HEK293 (cell line): ENCODE measurements around the gene MAML3.
A peak's percentile ranks its signal among the peaks of the same experiment; 100 is the strongest.

Source experiments
- CTCF ChIA-PET: fragments of 350-600 bp; formaldehyde crosslinking; extraction: SDS; loops from one replicate; lab custom pipeline; 2021; ENCODE audit warnings: antibody characterized with exemption; lab: Yijun Ruan, JAX
- POLR2A ChIA-PET: fragments of 300-600 bp; formaldehyde crosslinking; extraction: SDS; loops from one replicate; lab custom pipeline; 2020; ENCODE audit warnings: antibody characterized with exemption, inconsistent platforms; lab: Yijun Ruan, JAX
- H3K27ac ChIP-seq: fragments of 200-500 bp; sonication (Bioruptor generic); 2 replicates; pipeline ENCODE4 v1.5.1; 2014; ENCODE audit warnings: low read depth, low read length, control low read depth, inconsistent platforms; ENCODE audit errors: extremely low read depth
- H3K36me3 ChIP-seq, 2 experiments: fragments of 200-500 bp in 1 of 2; sonication (Bioruptor generic) in 1 of 2; 1 replicate in 1 of 2; 2 replicates in 1 of 2; pipeline ENCODE4 v1.5.1; 2014 to 2017; ENCODE audit warnings: inconsistent platforms in 2 of 2, low read length in 2 of 2; ENCODE audit not compliant: control insufficient read depth in 2 of 2, insufficient read depth in 1 of 2
- H3K4me1 ChIP-seq: fragments of 200-500 bp; sonication (Bioruptor generic); 2 replicates; pipeline ENCODE4 v1.5.1; 2014; ENCODE audit warnings: mild to moderate bottlenecking, low read length, inconsistent platforms; ENCODE audit not compliant: control insufficient read depth, insufficient read depth
- H3K4me3 ChIP-seq: 2 replicates; pipeline ENCODE4 v1.5.1; 2011; ENCODE audit warnings: low read depth, mild to moderate bottlenecking, control low read depth, low read length, moderate library complexity
- H3K9me3 ChIP-seq: fragments of 200-500 bp; sonication (Bioruptor generic); 2 replicates; pipeline ENCODE4 v1.5.1; 2014; ENCODE audit warnings: low read depth, low read length, inconsistent platforms; ENCODE audit not compliant: control insufficient read depth, insufficient read depth
- EGR2 ChIP-seq: fragments of 450-650 bp; formaldehyde crosslinking; IDR thresholded peaks from 2 replicates; pipeline ENCODE4 v1.5.1; 2016; ENCODE audit warnings: low read depth, missing biosample characterization, missing genetic modification characterization
- FEZF1 ChIP-seq: fragments of 450-650 bp; formaldehyde crosslinking; IDR thresholded peaks from 2 replicates; pipeline ENCODE4 v1.5.1; 2016; ENCODE audit warnings: missing biosample characterization, missing genetic modification characterization
- HOXD13 ChIP-seq: sonication (generic); formaldehyde crosslinking; IDR thresholded peaks from 2 replicates; pipeline ENCODE4 v1.8.0; 2022; ENCODE audit warnings: missing genetic modification reagents, borderline replicate concordance
- INSM2 ChIP-seq: fragments of 450-650 bp; formaldehyde crosslinking; IDR thresholded peaks from 2 replicates; pipeline ENCODE4 v1.5.1; 2016; ENCODE audit warnings: missing biosample characterization, missing genetic modification characterization
- KLF17 ChIP-seq: fragments of 450-650 bp; formaldehyde crosslinking; IDR thresholded peaks from 2 replicates; pipeline ENCODE4 v1.5.1; 2016; ENCODE audit warnings: missing biosample characterization, missing genetic modification characterization
- KLF7 ChIP-seq: fragments of 450-650 bp; formaldehyde crosslinking; IDR thresholded peaks from 2 replicates; pipeline ENCODE4 v1.5.1; 2016; ENCODE audit warnings: missing biosample characterization, missing genetic modification characterization, borderline replicate concordance
- SP3 ChIP-seq: fragments of 450-650 bp; formaldehyde crosslinking; IDR thresholded peaks from 2 replicates; pipeline ENCODE4 v1.5.1; 2016; ENCODE audit warnings: missing biosample characterization, missing genetic modification characterization
- YY1 ChIP-seq: fragments of 450-650 bp; formaldehyde crosslinking; IDR thresholded peaks from 2 replicates; pipeline ENCODE4 v1.5.1; 2018; ENCODE audit warnings: missing biosample characterization, missing genetic modification characterization
- ZBTB17 ChIP-seq: fragments of 450-650 bp; formaldehyde crosslinking; IDR thresholded peaks from 2 replicates; pipeline ENCODE4 v1.5.1; 2016; ENCODE audit warnings: missing biosample characterization, missing genetic modification characterization
- ZBTB20 ChIP-seq: fragments of 450-650 bp; formaldehyde crosslinking; IDR thresholded peaks from 2 replicates; pipeline ENCODE4 v1.5.1; 2016; ENCODE audit warnings: missing biosample characterization, missing genetic modification characterization
- ZFHX2 ChIP-seq: fragments of 450-650 bp; formaldehyde crosslinking; conservative IDR thresholded peaks from 2 replicates; pipeline ENCODE4 v1.5.1; 2016; ENCODE audit warnings: missing biosample characterization, missing genetic modification characterization
- ZIC2 ChIP-seq: fragments of 450-650 bp; formaldehyde crosslinking; IDR thresholded peaks from 2 replicates; pipeline ENCODE4 v1.5.1; 2016; ENCODE audit warnings: missing biosample characterization, missing genetic modification characterization
- ZNF174 ChIP-seq: fragments of 450-650 bp; formaldehyde crosslinking; IDR thresholded peaks from 2 replicates; pipeline ENCODE4 v1.5.0; 2017; ENCODE audit warnings: missing biosample characterization, mild to moderate bottlenecking, missing genetic modification characterization
- ZNF18 ChIP-seq: fragments of 450-650 bp; formaldehyde crosslinking; IDR thresholded peaks from 2 replicates; pipeline ENCODE4 v1.5.1; 2016; ENCODE audit warnings: missing biosample characterization, missing genetic modification characterization
- ZNF2 ChIP-seq: fragments of 450-650 bp; formaldehyde crosslinking; IDR thresholded peaks from 2 replicates; pipeline ENCODE4 v1.5.1; 2016; ENCODE audit warnings: missing biosample characterization, missing genetic modification characterization
- ZNF214 ChIP-seq: fragments of 450-650 bp; formaldehyde crosslinking; IDR thresholded peaks from 2 replicates; pipeline ENCODE4 v1.5.1; 2017; ENCODE audit warnings: missing biosample characterization, mild to moderate bottlenecking, missing genetic modification characterization, borderline replicate concordance
- ZNF223 ChIP-seq: fragments of 450-650 bp; formaldehyde crosslinking; IDR thresholded peaks from 2 replicates; pipeline ENCODE4 v1.5.1; 2016; ENCODE audit warnings: missing biosample characterization, missing genetic modification characterization
- ZNF311 ChIP-seq: fragments of 450-650 bp; formaldehyde crosslinking; IDR thresholded peaks from 2 replicates; pipeline ENCODE4 v1.5.1; 2017; ENCODE audit warnings: missing biosample characterization, missing genetic modification characterization, borderline replicate concordance
- ZNF335 ChIP-seq: fragments of 450-650 bp; formaldehyde crosslinking; conservative IDR thresholded peaks from 2 replicates; pipeline ENCODE4 v1.5.1; 2016; ENCODE audit warnings: missing biosample characterization, missing genetic modification characterization
- ZNF501 ChIP-seq: fragments of 450-650 bp; formaldehyde crosslinking; IDR thresholded peaks from 2 replicates; pipeline ENCODE4 v1.5.1; 2016; ENCODE audit warnings: missing biosample characterization, missing genetic modification characterization
- ZNF510 ChIP-seq: fragments of 450-650 bp; formaldehyde crosslinking; IDR thresholded peaks from 2 replicates; pipeline ENCODE4 v1.5.1; 2018; ENCODE audit warnings: mild to moderate bottlenecking, missing genetic modification characterization, missing biosample characterization; ENCODE audit not compliant: insufficient replicate concordance
- ZNF544 ChIP-seq: fragments of 450-650 bp; formaldehyde crosslinking; IDR thresholded peaks from 2 replicates; pipeline ENCODE4 v1.5.0; 2017; ENCODE audit warnings: missing biosample characterization, missing genetic modification characterization
- ZNF558 ChIP-seq: fragments of 450-650 bp; formaldehyde crosslinking; IDR thresholded peaks from 2 replicates; pipeline ENCODE4 v1.5.1; 2016; ENCODE audit warnings: missing biosample characterization, missing genetic modification characterization
- ZNF610 ChIP-seq: fragments of 450-650 bp; formaldehyde crosslinking; IDR thresholded peaks from 2 replicates; pipeline ENCODE4 v1.5.1; 2016; ENCODE audit warnings: missing biosample characterization, missing genetic modification characterization, borderline replicate concordance
- ZNF621 ChIP-seq: fragments of 450-650 bp; formaldehyde crosslinking; IDR thresholded peaks from 2 replicates; pipeline ENCODE4 v1.5.1; 2017; ENCODE audit warnings: missing biosample characterization, missing genetic modification characterization
- ZNF629 ChIP-seq: fragments of 450-650 bp; formaldehyde crosslinking; IDR thresholded peaks from 2 replicates; pipeline ENCODE4 v1.5.1; 2017; ENCODE audit warnings: missing biosample characterization, missing genetic modification characterization
- ZNF701 ChIP-seq: fragments of 450-650 bp; formaldehyde crosslinking; IDR thresholded peaks from 2 replicates; pipeline ENCODE4 v1.5.1; 2016; ENCODE audit warnings: missing biosample characterization, missing genetic modification characterization
- ZNF747 ChIP-seq: fragments of 450-650 bp; formaldehyde crosslinking; IDR thresholded peaks from 2 replicates; pipeline ENCODE4 v1.5.1; 2016; ENCODE audit warnings: missing biosample characterization, missing genetic modification characterization
- ZNF777 ChIP-seq: fragments of 450-650 bp; formaldehyde crosslinking; IDR thresholded peaks from 2 replicates; pipeline ENCODE4 v1.5.1; 2017; ENCODE audit warnings: missing biosample characterization, missing genetic modification characterization, borderline replicate concordance
- ZNF791 ChIP-seq: fragments of 450-650 bp; formaldehyde crosslinking; IDR thresholded peaks from 2 replicates; pipeline ENCODE4 v1.5.1; 2016; ENCODE audit warnings: missing biosample characterization, missing genetic modification characterization
- ZNF843 ChIP-seq: fragments of 450-650 bp; formaldehyde crosslinking; IDR thresholded peaks from 2 replicates; pipeline ENCODE4 v1.5.1; 2016; ENCODE audit warnings: missing biosample characterization, missing genetic modification characterization

Gene MAML3

GRCh38 chr4:139887962-139888735 is 265.8 kb downstream of the MAML3 start:
- no peaks in the 10 kb centered on the region for H3K9me3 ChIP-seq
- H3K36me3 ChIP-seq: no peaks in the 10 kb centered on the region
- POLR2A ChIA-PET: no interaction called here
- H3K4me3 ChIP-seq: no peak overlapping the region
- CTCF ChIA-PET: interaction anchor here (0.9 kb wide), 1 partner anchor 124 kb away, joined by 3 read pairs; no protein-coding TSS in a partner anchor
- H3K4me1 ChIP-seq: peaks cover 5% of the 10 kb centered on the region; the same call in 1 of the 2 replicates
- H3K27ac ChIP-seq: no peak overlapping the region
- TF ChIP-seq FEZF1 (tag by site-specific recombination) (peak; percentile 31; the same call in 1 of the 2 replicates), ZNF223 (tag by site-specific recombination) (no peak)

GRCh38 chr4:139887376-139887802 is 266.6 kb downstream of the MAML3 start:
- no peak for TF ChIP-seq ZNF610 (tag by site-specific recombination)
- TF ChIP-seq ZNF701: no peak
- no peak for TF ChIP-seq ZNF214 (tag by site-specific recombination)
- TF ChIP-seq EGR2: no peak
- no peak for TF ChIP-seq ZNF843 (tag by site-specific recombination)
- TF ChIP-seq SP3 (tag by site-specific recombination): no peak
- TF ChIP-seq ZNF501 (tag by site-specific recombination): no peak
- TF ChIP-seq ZNF2 (tag by site-specific recombination): no peak
- no peak for TF ChIP-seq ZNF510
- TF ChIP-seq ZBTB17 (tag by site-specific recombination): peak; percentile 38; the same call in 1 of the 2 replicates
- no peak for TF ChIP-seq YY1
- TF ChIP-seq ZNF311 (tag by site-specific recombination): no peak
- TF ChIP-seq ZNF621: no peak
- peak; percentile 32; the same call in 1 of the 2 replicates for TF ChIP-seq ZBTB20
- 0 out of 2 replicates have a peak, but pooled peaks have one; percentile 9 for TF ChIP-seq ZNF629 (tag by site-specific recombination)
- no peaks in the 10 kb centered on the region for H3K9me3 ChIP-seq
- ChIA-PET POLR2A (no interaction called here), CTCF (no interaction called here)
- peaks cover 5% of the 10 kb centered on the region; the same call in 1 of the 2 replicates for H3K4me1 ChIP-seq
- no peaks in the 10 kb centered on the region for H3K36me3 ChIP-seq
- H3K27ac ChIP-seq: no peak overlapping the region; the same call in 1 of the 2 replicates
- H3K4me3 ChIP-seq: no peak overlapping the region

GRCh38 chr4:139886798-139887197 is 267.2 kb downstream of the MAML3 start:
- no peaks in the 10 kb centered on the region for H3K36me3 ChIP-seq

More at GRCh38 chr4:139886798-139887197, 267.2 kb downstream of the MAML3 start:
- TF ChIP-seq INSM2: no peak
- TF ChIP-seq ZNF18 (tag by site-specific recombination): no peak
- no peak for TF ChIP-seq ZFHX2 (tag by site-specific recombination)
- TF ChIP-seq KLF7 (tag by site-specific recombination): no peak
- no peak for TF ChIP-seq ZNF335
- no peak for TF ChIP-seq KLF17
- no peak for TF ChIP-seq ZNF791 (tag by site-specific recombination)
- TF ChIP-seq ZNF747 (tag by site-specific recombination): no peak
- no peak for TF ChIP-seq ZIC2 (tag by site-specific recombination)
- no peak for TF ChIP-seq ZNF777 (tag by site-specific recombination)
- no peak for TF ChIP-seq ZNF544
- TF ChIP-seq ZNF174 (tag by site-specific recombination): no peak
- no peak for TF ChIP-seq ZNF558 (tag by site-specific recombination)
- TF ChIP-seq HOXD13: no peak
- CTCF ChIA-PET: no interaction called here
- H3K4me1 ChIP-seq: peaks cover 5% of the 10 kb centered on the region; the same call in 1 of the 2 replicates
- no peak overlapping the region for H3K4me3 ChIP-seq
- POLR2A ChIA-PET: no interaction called here
- no peaks in the 10 kb centered on the region for H3K9me3 ChIP-seq
- H3K27ac ChIP-seq: no peak overlapping the region
